Parathyroid adenoma (tissue), 2 donors: ENCODE measurements around the gene IFT27.

Source experiments
- H2AFZ ChIP-seq: fragments of 300-600 bp; sonication (generic); one replicate; pipeline ENCODE4 v1.7.0; 2017; ENCODE audit warnings: antibody characterized with exemption, mild to moderate bottlenecking
- H3K27ac ChIP-seq: fragments of 300-600 bp; sonication (generic); one replicate; pipeline ENCODE4 v1.7.0; 2017
- H3K27me3 ChIP-seq: fragments of 300-600 bp; sonication (generic); one replicate; pipeline ENCODE4 v1.7.0; 2017; ENCODE audit warnings: low read length; ENCODE audit not compliant: control insufficient read depth, insufficient read depth
- H3K36me3 ChIP-seq: fragments of 300-600 bp; sonication (generic); one replicate; pipeline ENCODE4 v1.7.0; 2017; ENCODE audit warnings: low read length; ENCODE audit not compliant: control insufficient read depth, insufficient read depth
- H3K4me1 ChIP-seq: fragments of 300-600 bp; sonication (generic); one replicate; pipeline ENCODE4 v1.7.0; 2017; ENCODE audit warnings: control low read depth
- H3K4me2 ChIP-seq: fragments of 300-600 bp; sonication (generic); one replicate; pipeline ENCODE4 v1.7.0; 2017; ENCODE audit warnings: low read length
- H3K4me3 ChIP-seq: fragments of 300-600 bp; sonication (generic); one replicate; pipeline ENCODE4 v1.7.0; 2017; ENCODE audit warnings: low read depth, low read length
- H3K79me2 ChIP-seq: fragments of 300-600 bp; sonication (generic); one replicate; pipeline ENCODE4 v1.7.0; 2017; ENCODE audit warnings: control low read depth
- H3K9ac ChIP-seq: fragments of 300-600 bp; sonication (generic); one replicate; pipeline ENCODE4 v1.7.0; 2017; ENCODE audit warnings: mild to moderate bottlenecking
- H3K9me3 ChIP-seq: fragments of 300-600 bp; sonication (generic); one replicate; pipeline ENCODE4 v1.7.0; 2017; ENCODE audit warnings: low read length; ENCODE audit not compliant: control insufficient read depth
- TF ChIP-seq, protein P1 (sequence below): fragments of 300-600 bp; sonication (generic); IDR thresholded peaks from one replicate; pipeline ENCODE4 v1.7.0; 2017; ENCODE audit warnings: antibody characterized with exemption, mild to moderate bottlenecking
- donor health status: primary hyperparathyroidism.

The IFT27 gene

GRCh38 chr22:36762687-36763260, 13.1 kb downstream of the IFT27 start:
- Histone ChIP-seq H3K9me3 (no peaks in the 10 kb centered on the region), H3K36me3 (no peaks in the 10 kb centered on the region), H3K27ac (no peak overlapping the region), H3K79me2 (no peaks in the 10 kb centered on the region), H3K4me1 (no peaks in the 10 kb centered on the region), H3K9ac (no peak overlapping the region), H3K27me3 (no peaks in the 10 kb centered on the region), H3K4me3 (no peak overlapping the region), H2AFZ (no peak overlapping the region), H3K4me2 (no peak overlapping the region)
- TF ChIP-seq, protein P1, sequence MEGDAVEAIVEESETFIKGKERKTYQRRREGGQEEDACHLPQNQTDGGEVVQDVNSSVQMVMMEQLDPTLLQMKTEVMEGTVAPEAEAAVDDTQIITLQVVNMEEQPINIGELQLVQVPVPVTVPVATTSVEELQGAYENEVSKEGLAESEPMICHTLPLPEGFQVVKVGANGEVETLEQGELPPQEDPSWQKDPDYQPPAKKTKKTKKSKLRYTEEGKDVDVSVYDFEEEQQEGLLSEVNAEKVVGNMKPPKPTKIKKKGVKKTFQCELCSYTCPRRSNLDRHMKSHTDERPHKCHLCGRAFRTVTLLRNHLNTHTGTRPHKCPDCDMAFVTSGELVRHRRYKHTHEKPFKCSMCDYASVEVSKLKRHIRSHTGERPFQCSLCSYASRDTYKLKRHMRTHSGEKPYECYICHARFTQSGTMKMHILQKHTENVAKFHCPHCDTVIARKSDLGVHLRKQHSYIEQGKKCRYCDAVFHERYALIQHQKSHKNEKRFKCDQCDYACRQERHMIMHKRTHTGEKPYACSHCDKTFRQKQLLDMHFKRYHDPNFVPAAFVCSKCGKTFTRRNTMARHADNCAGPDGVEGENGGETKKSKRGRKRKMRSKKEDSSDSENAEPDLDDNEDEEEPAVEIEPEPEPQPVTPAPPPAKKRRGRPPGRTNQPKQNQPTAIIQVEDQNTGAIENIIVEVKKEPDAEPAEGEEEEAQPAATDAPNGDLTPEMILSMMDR, result no peak

GRCh38 chr22:36761553-36762240, 14.2 kb downstream of the IFT27 start:
- no peaks in the 10 kb centered on the region for H3K27me3 ChIP-seq
- no peaks in the 10 kb centered on the region for H3K4me1 ChIP-seq
- no peak overlapping the region for H3K9ac ChIP-seq
- no peak overlapping the region for H3K4me2 ChIP-seq
- no peaks in the 10 kb centered on the region for H3K79me2 ChIP-seq
- no peaks in the 10 kb centered on the region for H3K9me3 ChIP-seq
- H3K27ac ChIP-seq, result no peak overlapping the region
- H3K36me3 ChIP-seq, result no peaks in the 10 kb centered on the region
- H2AFZ ChIP-seq, result no peak overlapping the region
- TF ChIP-seq, protein P1, result no peak
- H3K4me3 ChIP-seq, result no peak overlapping the region

DNA sequence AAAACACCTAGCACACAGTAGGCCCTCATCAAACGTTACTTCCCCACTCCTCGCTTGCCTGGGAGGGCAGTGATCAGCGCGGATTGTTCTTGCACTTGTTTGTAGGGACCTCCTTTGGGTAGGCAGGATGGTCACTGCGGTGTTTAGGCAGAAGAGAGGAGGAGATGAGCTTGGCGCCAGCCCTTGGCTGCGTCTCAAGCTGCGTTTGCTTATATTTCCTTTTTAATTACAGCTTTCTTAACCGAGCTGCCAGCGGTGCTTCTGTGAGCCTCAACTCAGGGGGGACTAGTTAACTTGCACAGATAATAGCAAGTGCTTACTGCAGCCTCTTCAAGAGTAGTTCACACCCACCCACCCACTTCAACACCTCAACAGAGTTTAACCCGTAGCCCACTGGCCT, 15.1 kb downstream of the IFT27 start:
- TF ChIP-seq, protein P1, result no peak
- no peaks in the 10 kb centered on the region for H3K79me2 ChIP-seq

GRCh38 chr22:36759481-36760159, 16.3 kb downstream of the IFT27 start:
- Histone ChIP-seq H3K79me2 (no peaks in the 10 kb centered on the region), H3K9ac (no peak overlapping the region), H3K27me3 (no peaks in the 10 kb centered on the region), H3K36me3 (no peaks in the 10 kb centered on the region), H3K4me2 (no peak overlapping the region), H3K4me3 (no peak overlapping the region), H2AFZ (no peak overlapping the region), H3K9me3 (no peaks in the 10 kb centered on the region), H3K4me1 (no peaks in the 10 kb centered on the region), H3K27ac (no peak overlapping the region)
- TF ChIP-seq, protein P1, result no peak

More for the DNA sequence above, 15.1 kb downstream of the IFT27 start:
- no peak overlapping the region for H3K4me3 ChIP-seq
- H3K36me3 ChIP-seq, result no peaks in the 10 kb centered on the region
- H3K27me3 ChIP-seq, result no peaks in the 10 kb centered on the region
- no peak overlapping the region for H3K4me2 ChIP-seq
- H3K4me1 ChIP-seq, result no peaks in the 10 kb centered on the region
- H3K9me3 ChIP-seq, result no peaks in the 10 kb centered on the region
- no peak overlapping the region for H3K9ac ChIP-seq
- no peak overlapping the region for H2AFZ ChIP-seq
- no peak overlapping the region for H3K27ac ChIP-seq
